ENCODE results near the gene LAMA3.

- TF ChIP-seq, protein P1, sequence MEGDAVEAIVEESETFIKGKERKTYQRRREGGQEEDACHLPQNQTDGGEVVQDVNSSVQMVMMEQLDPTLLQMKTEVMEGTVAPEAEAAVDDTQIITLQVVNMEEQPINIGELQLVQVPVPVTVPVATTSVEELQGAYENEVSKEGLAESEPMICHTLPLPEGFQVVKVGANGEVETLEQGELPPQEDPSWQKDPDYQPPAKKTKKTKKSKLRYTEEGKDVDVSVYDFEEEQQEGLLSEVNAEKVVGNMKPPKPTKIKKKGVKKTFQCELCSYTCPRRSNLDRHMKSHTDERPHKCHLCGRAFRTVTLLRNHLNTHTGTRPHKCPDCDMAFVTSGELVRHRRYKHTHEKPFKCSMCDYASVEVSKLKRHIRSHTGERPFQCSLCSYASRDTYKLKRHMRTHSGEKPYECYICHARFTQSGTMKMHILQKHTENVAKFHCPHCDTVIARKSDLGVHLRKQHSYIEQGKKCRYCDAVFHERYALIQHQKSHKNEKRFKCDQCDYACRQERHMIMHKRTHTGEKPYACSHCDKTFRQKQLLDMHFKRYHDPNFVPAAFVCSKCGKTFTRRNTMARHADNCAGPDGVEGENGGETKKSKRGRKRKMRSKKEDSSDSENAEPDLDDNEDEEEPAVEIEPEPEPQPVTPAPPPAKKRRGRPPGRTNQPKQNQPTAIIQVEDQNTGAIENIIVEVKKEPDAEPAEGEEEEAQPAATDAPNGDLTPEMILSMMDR (IDR thresholded peaks at IDR 0.05) = no peak
- TF ChIP-seq POLR2A (IDR thresholded peaks at IDR 0.05) = no peak
- TF ChIP-seq EP300 (IDR thresholded peaks at IDR 0.05) = no peak
Measured at GRCh38 chr18:23640052-23640451, 49.2 kb upstream of the LAMA3 start.

Measured in tibial nerve (tissue), 4 donors.